Middle frontal gyrus (tissue), 1 donor: ENCODE results near the gene RBM17.
"Not testable (repeated sequence)": the region's sequence is repeated elsewhere in the genome, so short reads cannot be mapped to it uniquely, and the experiment has no call there.

Experiments
- DNase-seq: peaks from one replicate; pipeline ENCODE4 v3.0.0-alpha.2; 2015; ENCODE audit warnings: low spot score; ENCODE audit errors: extremely low spot score

RBM17 gene

DNA sequence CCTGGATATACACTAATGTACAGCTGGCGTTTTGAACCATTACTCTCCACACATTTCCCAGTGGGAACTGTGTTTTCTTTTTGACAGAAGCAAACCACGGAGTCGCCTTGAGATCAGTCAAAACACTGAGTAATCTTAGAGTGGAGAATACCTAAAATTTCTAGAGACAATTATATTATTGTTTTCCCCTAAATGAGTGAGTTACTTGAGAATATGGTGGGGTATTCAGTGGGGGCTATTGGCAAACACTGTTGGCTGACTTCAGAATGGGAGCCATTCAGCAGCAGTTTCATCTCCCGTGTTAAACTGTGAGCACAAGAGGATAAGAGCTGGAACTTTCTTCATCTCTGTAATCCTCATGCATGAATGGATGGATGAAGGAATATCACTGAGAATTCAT is 32.9 kb upstream of the RBM17 start:
- DNase-seq = no peak

GRCh38 chr10:6056411-6057135 is 32.3 kb upstream of the RBM17 start:
- no peak for DNase-seq

GRCh38 chr10:6058682-6059475 is 30.0 kb upstream of the RBM17 start:
- DNase-seq = no peak

GRCh38 chr10:6059506-6059905 is 29.3 kb upstream of the RBM17 start:
- no peak for DNase-seq

DNA sequence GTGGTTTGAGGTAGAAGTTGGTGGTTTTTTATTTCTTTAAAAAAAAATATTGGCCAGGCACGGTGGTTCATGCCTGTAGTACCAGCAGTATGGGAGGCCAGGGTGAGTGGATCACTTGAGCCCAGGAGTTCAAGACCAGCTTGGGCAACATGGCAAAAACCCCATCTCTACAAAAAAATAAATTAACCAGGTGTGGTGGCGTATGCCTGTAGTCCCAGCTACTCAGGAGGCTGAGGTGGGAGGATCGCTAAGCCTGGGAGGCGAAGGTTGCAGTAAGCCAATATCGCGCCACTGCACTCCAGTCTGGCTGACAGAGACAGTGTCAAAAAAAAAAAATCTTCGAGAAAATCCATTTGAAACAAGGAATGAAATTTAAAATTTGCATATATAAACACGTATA is 27.8 kb upstream of the RBM17 start:
- DNase-seq = no peak

DNA sequence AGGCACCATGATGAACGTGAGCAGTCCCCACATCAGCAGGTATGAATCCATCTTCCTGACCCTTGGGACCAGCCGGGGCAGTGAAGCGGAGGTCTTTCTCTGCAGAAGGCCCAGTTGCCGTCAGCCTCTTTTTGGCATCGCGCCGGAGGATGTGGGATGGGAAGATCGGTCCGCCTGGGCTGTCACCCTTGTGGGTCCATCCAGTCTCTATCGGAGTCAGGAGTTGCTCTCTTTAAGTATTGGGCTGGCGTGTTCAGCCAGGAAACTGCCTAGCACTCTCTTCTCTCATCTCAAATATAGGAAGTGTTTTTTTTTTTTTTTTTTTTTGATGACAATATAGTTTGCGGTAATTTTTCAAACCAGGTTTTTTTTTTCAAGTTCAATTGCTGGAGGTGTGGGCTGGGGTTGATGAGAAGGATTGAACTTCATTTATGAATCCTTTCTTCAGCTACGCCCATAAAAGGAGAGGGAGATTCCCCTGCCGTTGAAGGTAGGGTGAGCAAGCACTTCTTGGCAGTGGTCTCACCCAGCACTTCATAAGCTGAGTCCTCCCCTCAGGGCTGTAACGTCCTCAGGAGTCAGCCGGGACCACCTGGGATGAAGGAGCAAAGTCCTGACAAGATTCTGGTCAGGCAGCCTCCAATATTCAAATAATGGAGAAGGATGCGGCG is 26.6 kb upstream of the RBM17 start, which contains the start of gene IL2RA:
Gene IL2RA, minus strand, starts transcription at position 267 of the 671 bp plus-strand sequence. Its CDS starts 216 bp downstream, at position 51.
- DNase-seq = no peak

DNA sequence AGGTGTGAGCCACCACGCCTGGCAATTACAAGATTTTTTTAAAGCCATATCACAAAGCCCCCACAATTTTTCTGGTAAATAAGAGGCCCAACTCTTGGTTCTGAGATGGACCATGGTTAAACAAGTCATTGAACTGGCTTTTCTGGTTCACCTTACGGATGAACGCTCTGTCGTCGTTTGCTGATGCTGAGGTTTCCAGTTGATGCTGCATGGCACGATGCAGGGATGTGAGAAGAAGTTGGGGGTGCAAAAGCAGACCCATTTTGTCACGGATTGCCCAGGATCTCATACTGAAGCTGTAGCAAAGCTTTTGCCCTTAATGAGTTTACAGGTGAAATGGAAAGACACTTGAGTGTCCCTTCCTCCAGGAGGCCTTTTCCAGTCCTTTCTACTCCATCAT is 24.7 kb upstream of the RBM17 start:
- DNase-seq = no peak

- not testable (repeated sequence) for DNase-seq
Measured at GRCh38 chr10:6064726-6065125, 24.1 kb upstream of the RBM17 start.

GRCh38 chr10:6065406-6065805 is 23.4 kb upstream of the RBM17 start:
- DNase-seq = no peak

GRCh38 chr10:6065835-6066234 is 23.0 kb upstream of the RBM17 start:
- DNase-seq = no peak

GRCh38 chr10:6067457-6067856 is 21.4 kb upstream of the RBM17 start:
- DNase-seq = no peak

- DNase-seq = no peak
Measured at GRCh38 chr10:6068006-6068405, 20.8 kb upstream of the RBM17 start.

- DNase-seq = no peak
Measured at GRCh38 chr10:6068422-6068821, 20.4 kb upstream of the RBM17 start.

- DNase-seq = no peak
Measured at GRCh38 chr10:6069081-6069931, 19.5 kb upstream of the RBM17 start.

DNA sequence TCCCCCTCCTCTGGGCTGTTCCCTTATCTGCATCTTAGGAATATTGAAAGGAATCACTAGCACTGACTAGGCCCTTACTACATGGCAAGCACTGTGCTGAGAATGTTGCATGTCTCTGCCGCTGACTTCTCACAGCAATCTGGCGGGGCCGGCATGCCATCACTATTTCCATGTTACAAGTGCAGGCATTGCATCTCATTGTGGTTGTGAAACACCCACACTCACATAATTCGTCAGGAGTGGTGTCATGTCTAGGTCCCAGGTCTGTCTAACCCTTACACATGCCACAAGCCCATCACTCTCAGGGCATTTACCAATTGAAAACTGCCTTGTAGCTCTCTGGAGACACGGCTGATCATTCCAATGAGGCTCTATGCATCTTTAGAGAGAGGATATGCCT is 18.2 kb upstream of the RBM17 start:
- DNase-seq = no peak

DNA sequence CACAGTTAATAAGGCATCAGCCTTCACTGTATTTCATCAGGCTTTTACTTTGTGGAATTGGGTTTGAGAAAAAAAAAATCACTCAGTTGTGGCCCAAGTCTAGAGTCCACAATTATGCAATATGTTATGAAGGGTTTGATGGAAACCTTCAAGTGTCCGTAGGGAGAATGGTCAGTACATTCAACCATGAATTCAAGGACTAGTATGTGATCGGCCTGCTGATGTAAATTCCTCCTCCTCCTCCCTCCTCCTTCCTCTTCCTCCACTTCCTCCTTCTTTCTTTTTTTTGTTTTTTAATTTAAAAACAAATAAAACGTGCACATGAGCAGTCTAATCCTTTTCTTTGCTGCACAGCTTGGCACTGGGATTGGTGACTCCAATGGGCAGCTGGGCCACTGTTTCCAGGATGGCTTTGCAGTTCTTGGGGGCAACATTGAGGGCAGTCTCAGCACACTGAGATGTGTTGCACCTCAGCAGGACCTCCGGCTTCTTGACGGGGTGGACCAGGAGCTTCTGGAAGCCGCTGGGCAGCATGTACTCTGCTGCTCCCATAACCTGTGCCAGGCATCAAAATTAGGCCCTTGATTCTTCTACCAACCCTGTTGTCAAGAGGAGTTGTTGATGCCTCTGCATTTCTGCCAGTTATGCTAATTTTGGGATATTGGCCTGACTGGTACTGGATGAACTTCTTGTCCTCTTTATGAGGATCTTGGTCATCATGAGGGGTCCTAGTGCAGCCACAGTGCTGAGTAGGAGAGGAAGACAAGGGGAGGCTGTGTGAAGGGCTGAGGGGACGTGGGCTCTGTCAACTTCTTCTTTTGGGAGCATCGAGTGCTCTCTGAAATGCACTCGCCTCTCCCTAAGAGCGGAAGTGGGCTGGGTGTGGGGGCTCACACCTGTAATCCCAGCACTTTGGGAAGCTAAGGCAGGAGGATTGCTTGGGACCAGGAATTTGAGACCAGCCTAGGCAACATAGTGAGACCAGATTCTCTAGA is 17.4 kb upstream of the RBM17 start:
- DNase-seq = no peak

DNA sequence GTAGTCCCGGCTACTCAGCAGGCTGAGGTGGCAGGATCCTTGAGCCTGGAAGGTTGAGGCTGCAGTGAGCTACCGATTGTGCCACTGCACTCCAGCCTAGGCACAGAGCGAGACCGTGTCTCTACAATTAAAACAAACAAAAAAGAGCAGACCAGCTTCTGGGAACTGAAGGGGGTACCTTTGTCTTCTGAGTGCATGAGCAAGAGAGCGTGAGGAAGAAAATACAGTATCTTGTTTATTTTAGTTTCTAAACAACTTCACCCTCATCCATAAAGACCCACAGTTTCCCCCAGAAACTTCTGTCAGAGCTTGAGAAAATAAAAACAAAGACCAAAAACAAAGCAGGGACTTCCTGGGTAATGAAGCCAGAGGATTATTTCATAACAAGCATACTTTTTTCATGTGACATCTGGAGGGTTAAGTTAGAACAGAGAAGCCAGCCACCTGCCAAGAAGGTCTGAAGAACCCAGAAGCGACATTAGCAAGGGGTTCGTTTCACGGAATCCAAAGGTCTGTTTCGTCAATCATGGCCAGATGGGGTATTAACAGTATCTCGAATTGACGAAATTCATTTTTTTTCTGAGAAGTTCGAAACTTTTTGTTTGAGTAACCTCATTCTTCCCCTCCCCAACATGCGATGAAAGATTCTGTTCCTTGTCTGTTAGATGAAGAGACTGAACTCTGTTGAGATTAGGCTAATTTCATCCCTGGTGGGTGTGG is 16.5 kb upstream of the RBM17 start:
- no peak for DNase-seq

- no peak for DNase-seq
Measured at GRCh38 chr10:6074489-6075301, 14.1 kb upstream of the RBM17 start.
